ENCODE measurements around the gene NEGR1. TPM values are rescaled to one million over a fixed set of nuclear protein-coding genes. Genes with fewer than 3 reads are reported as not detected.

The NEGR1 gene
- total and polyA plus RNA-seq, 11 donors: 1.7 to 11.3 (median 6.8) TPM

DNA sequence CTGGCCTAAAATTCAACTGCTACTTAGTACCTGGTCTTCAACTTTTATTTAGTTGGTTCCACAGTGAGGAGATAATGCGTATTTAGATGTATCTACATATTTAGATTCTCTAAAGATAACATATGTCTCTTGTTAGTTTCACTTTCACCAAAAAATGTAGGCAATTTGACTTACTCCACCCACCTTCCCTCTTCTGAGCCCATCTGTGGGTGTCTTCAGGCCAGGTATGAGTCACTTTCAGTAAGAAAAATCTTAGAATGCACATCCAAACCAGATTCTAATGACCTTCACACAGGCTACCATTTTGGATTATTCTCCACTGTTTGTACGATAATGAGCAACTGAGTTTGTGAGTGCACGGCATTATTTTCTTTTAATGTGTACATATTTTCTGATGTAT lies 501.7 kb downstream of the NEGR1 start:
- Histone ChIP-seq H3K36me3 (no peaks in the 10 kb centered on the region), H3K9me3 (no peaks in the 10 kb centered on the region), H3K4me3 (no peak overlapping the region), H3K4me1 (peaks cover 0 to 9% (median 0%) of the 10 kb centered on the region in 12 donors), H3K27ac (no peak overlapping the region), H3K27me3 (no peaks in the 10 kb centered on the region)
- no peak for ATAC-seq
- no peak for DNase-seq
- 91 to 98% (median 92%) methylated on average over 3 of the region's 3 CpGs for WGBS, 4 donors
- TF ChIP-seq, protein P1, sequence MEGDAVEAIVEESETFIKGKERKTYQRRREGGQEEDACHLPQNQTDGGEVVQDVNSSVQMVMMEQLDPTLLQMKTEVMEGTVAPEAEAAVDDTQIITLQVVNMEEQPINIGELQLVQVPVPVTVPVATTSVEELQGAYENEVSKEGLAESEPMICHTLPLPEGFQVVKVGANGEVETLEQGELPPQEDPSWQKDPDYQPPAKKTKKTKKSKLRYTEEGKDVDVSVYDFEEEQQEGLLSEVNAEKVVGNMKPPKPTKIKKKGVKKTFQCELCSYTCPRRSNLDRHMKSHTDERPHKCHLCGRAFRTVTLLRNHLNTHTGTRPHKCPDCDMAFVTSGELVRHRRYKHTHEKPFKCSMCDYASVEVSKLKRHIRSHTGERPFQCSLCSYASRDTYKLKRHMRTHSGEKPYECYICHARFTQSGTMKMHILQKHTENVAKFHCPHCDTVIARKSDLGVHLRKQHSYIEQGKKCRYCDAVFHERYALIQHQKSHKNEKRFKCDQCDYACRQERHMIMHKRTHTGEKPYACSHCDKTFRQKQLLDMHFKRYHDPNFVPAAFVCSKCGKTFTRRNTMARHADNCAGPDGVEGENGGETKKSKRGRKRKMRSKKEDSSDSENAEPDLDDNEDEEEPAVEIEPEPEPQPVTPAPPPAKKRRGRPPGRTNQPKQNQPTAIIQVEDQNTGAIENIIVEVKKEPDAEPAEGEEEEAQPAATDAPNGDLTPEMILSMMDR (IDR thresholded peaks at IDR 0.05): no peak
- no peak for TF ChIP-seq POLR2A (IDR thresholded peaks at IDR 0.05)
- intact Hi-C loops (cut with DNase I): no loop called here

DNA sequence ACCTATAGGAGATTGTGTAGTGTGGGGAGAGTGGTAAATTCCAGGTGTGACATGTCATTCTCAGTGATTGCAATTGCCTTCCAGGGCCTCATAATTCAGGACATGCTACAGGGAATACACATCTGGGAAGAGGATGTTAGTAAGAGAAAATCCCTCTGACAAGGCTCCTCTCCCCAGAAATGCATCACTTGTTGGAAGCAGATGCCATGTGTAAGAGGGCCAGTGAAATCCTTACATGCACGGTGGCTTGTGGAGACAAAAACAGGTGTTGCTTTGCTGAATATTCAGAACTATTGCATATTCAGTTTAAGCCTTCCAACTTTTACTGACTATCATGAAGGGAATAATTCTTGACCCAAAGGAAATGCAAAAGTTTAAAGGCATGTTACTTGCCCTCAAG lies 503.4 kb downstream of the NEGR1 start:
- Histone ChIP-seq H3K9me3 (no peaks in the 10 kb centered on the region), H3K4me1 (no peaks in the 10 kb centered on the region), H3K27ac (no peak overlapping the region), H3K4me3 (no peak overlapping the region), H3K27me3 (no peaks in the 10 kb centered on the region), H3K36me3 (no peaks in the 10 kb centered on the region)
- DNase-seq (no peak), ATAC-seq (no peak)
- intact Hi-C loops (cut with DNase I): no loop called here
- TF ChIP-seq, protein P1 (IDR thresholded peaks at IDR 0.05): no peak
- no peak for TF ChIP-seq POLR2A (IDR thresholded peaks at IDR 0.05)
- WGBS, 4 donors: 41 to 60% (median 56%) methylated on average over 1 of the region's 1 CpG

DNA sequence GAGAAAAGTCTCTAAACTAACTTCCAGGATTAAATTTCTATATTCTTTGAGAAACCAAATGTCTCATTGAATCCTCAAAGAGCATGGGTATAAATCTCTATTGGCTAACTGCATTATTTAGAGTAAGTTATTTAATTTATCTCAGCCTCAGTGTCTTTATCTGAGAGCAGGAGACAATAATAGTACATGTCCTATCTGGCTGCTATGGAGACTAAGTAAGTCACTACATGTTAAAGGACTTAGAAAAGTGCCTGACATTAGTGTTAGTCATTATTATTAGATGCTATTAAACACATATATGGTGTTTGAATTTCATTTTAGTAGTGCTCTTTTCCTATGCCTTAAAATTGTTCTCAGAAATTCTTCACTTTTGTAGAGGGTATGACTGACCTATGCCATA lies 505.2 kb downstream of the NEGR1 start:
- H3K27ac ChIP-seq: no peak overlapping the region
- intact Hi-C loops (cut with DNase I): no loop called here
- ATAC-seq (peak; percentile 41 to 69 (median 50)), DNase-seq (no peak)
- no peaks in the 10 kb centered on the region for H3K36me3 ChIP-seq
- H3K9me3 ChIP-seq: no peaks in the 10 kb centered on the region
- H3K4me1 ChIP-seq: no peaks in the 10 kb centered on the region
- no peaks in the 10 kb centered on the region for H3K27me3 ChIP-seq
- no peak overlapping the region for H3K4me3 ChIP-seq
- TF ChIP-seq, protein P1 (IDR thresholded peaks at IDR 0.05): no peak

DNA sequence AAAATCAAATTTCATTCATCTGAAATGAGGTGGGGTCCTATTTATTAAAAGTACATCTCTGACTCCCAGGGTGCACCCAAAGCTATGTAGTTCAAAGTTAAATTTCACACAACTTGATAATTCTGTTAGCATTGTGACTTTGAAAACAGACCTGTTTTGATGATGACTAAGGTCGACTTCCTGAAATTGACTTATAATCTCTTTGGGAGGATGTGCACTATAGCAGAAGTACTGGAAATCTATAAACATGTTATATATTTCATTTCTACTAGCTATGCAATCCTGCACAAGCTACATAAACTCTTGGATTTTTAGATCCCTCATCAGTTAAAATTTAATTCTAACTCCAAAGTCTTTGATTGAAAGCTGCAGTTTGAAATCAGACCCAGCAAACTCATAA lies 507.6 kb downstream of the NEGR1 start:
- Histone ChIP-seq H3K4me1 (no peaks in the 10 kb centered on the region), H3K27ac (no peak overlapping the region), H3K27me3 (no peaks in the 10 kb centered on the region), H3K36me3 (no peaks in the 10 kb centered on the region), H3K4me3 (no peak overlapping the region), H3K9me3 (peaks cover 0 to under 1% (median 0%) of the 10 kb centered on the region in 12 donors)
- ATAC-seq (no peak), DNase-seq (no peak)
- WGBS, 4 donors: 69 to 81% (median 72%) methylated on average over 1 of the region's 1 CpG
- TF ChIP-seq, protein P1 (IDR thresholded peaks at IDR 0.05): no peak
- no peak for TF ChIP-seq POLR2A (IDR thresholded peaks at IDR 0.05)
- intact Hi-C loops (cut with DNase I): no loop called here

Data from heart left ventricle (tissue), 16 donors.